LNCAP (cell line): ENCODE results near the gene BLTP3A.

Source experiments
- CTCF ChIP-seq: fragments of 450-650 bp; IDR thresholded peaks from 2 replicates; pipeline ENCODE4 v1.5.1; 2017; ENCODE audit warnings: mild to moderate bottlenecking

BLTP3A gene

GRCh38 chr6:34839666-34840352 lies 47.9 kb downstream of the BLTP3A start:
- TF ChIP-seq CTCF = no peak
